ENCODE results near the gene POU4F1. TPM values are rescaled to one million over a fixed set of nuclear protein-coding genes. Genes with fewer than 3 reads are reported as not detected.

The POU4F1 gene
- total RNA-seq, 1 donor from 2014 or later = not detected

DNA sequence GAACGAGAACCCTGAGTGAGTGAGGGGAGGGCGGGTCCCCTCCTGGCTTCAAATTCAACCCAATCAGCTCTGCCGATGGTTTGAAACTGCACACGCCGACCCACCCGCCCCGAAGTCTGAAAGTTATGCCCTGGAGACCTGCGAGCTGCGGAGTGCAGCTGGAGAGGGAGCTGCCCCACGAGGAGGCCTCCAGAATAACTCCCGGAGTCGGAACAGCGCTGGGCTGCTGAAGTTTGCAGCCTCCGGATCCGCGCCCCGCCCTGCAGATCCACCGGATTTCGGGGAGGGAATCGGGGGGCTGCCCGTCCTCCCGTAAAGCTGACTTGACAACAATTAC lies 7.0 kb downstream of the POU4F1 start:
- no peak for DNase-seq (ENCODE audit: low spot score in 2 of 2)
- H3K4me1 ChIP-seq = peaks cover 4 to 7% of the 10 kb centered on the region in 2 donors
- no peaks in the 10 kb centered on the region for H3K36me3 ChIP-seq
- H3K27me3 ChIP-seq = peaks cover 68% of the 10 kb centered on the region
- no peaks in the 10 kb centered on the region for H3K9me3 ChIP-seq
- intact Hi-C loops (cut with DNase I) = no loop called here
- peak overlapping the region in 1 of 2 donors; percentile 38 for H3K4me3 ChIP-seq
- TF ChIP-seq, protein P1, sequence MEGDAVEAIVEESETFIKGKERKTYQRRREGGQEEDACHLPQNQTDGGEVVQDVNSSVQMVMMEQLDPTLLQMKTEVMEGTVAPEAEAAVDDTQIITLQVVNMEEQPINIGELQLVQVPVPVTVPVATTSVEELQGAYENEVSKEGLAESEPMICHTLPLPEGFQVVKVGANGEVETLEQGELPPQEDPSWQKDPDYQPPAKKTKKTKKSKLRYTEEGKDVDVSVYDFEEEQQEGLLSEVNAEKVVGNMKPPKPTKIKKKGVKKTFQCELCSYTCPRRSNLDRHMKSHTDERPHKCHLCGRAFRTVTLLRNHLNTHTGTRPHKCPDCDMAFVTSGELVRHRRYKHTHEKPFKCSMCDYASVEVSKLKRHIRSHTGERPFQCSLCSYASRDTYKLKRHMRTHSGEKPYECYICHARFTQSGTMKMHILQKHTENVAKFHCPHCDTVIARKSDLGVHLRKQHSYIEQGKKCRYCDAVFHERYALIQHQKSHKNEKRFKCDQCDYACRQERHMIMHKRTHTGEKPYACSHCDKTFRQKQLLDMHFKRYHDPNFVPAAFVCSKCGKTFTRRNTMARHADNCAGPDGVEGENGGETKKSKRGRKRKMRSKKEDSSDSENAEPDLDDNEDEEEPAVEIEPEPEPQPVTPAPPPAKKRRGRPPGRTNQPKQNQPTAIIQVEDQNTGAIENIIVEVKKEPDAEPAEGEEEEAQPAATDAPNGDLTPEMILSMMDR (IDR thresholded peaks at IDR 0.05) = no peak
- H3K27ac ChIP-seq = no peak overlapping the region

- intact Hi-C loops (cut with DNase I) = no loop called here
- peak overlapping the region; percentile 34 to 38 for H3K4me3 ChIP-seq
- H3K27ac ChIP-seq = no peak overlapping the region
- TF ChIP-seq, protein P1 (IDR thresholded peaks at IDR 0.05) = no peak
- peaks cover 4 to 5% of the 10 kb centered on the region in 2 donors for H3K4me1 ChIP-seq
- H3K36me3 ChIP-seq = no peaks in the 10 kb centered on the region
- H3K27me3 ChIP-seq = peaks cover 62% of the 10 kb centered on the region
- DNase-seq (ENCODE audit: low spot score in 2 of 2) = no peak
- H3K9me3 ChIP-seq = no peaks in the 10 kb centered on the region
These were observed 7.6 kb downstream of the POU4F1 start for GRCh38 chr13:78595495-78596398.

- Histone ChIP-seq H3K27ac (no peak overlapping the region), H3K27me3 (peaks cover 52% of the 10 kb centered on the region), H3K4me1 (peaks cover 4 to 5% of the 10 kb centered on the region in 2 donors), H3K4me3 (no peak overlapping the region), H3K9me3 (no peaks in the 10 kb centered on the region), H3K36me3 (no peaks in the 10 kb centered on the region)
- no peak for DNase-seq (ENCODE audit: low spot score in 2 of 2)
- TF ChIP-seq, protein P1 (IDR thresholded peaks at IDR 0.05) = no peak
- intact Hi-C loops (cut with DNase I) = no loop called here
These were observed 8.8 kb downstream of the POU4F1 start for GRCh38 chr13:78594456-78594975.

DNA sequence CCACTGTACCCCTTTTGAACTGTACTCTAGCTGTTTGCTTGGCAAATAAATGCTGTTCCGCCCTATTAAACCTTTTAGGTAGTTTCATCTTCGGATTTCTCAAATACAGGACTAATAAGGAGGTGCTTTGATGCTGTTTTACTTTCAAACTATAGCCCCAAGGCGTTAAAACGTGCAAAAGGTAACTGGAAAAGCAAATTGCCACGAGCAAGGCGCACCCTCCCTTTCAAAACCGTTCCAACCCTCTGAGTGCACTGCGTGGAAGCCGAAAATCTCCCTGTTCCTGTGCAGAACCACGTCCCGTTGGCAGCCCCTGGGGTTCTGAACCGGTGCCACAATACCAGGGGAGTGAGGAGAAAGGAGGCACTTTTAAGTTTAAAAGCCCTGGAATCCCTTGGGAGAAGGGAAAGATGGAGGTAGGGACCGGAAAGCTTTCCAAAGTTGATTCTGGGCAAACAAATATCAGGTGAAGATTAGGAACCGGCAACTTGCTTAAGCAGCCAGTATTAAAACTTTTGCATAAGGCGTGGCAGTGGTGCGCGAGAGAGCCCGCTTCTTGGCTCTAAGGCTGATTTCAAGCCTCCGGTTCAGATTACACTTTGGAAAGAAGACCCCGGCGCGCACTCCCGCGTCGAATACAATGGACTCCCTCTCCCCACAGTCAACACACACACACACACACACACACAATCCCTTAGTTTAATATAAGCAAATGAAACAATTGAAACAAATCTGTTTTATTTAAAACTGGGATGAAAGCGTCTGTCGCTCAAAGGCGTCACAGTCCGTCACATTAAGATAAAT lies 9.5 kb downstream of the POU4F1 start:
- intact Hi-C loops (cut with DNase I) = no loop called here
- no peak overlapping the region for H3K27ac ChIP-seq
- H3K27me3 ChIP-seq = peaks cover 45% of the 10 kb centered on the region

GRCh38 chr13:78593129-78593528 lies 10.2 kb downstream of the POU4F1 start:
- TF ChIP-seq, protein P1 (IDR thresholded peaks at IDR 0.05) = no peak
- H3K27me3 ChIP-seq = peaks cover 46% of the 10 kb centered on the region
- intact Hi-C loops (cut with DNase I) = no loop called here
- peaks cover 4 to 5% of the 10 kb centered on the region in 2 donors for H3K4me1 ChIP-seq
- no peak overlapping the region for H3K27ac ChIP-seq
- no peaks in the 10 kb centered on the region for H3K9me3 ChIP-seq
- no peak overlapping the region for H3K4me3 ChIP-seq
- no peaks in the 10 kb centered on the region for H3K36me3 ChIP-seq
- no peak for DNase-seq (ENCODE audit: low spot score in 2 of 2)

More for the DNA sequence above, 9.5 kb downstream of the POU4F1 start:
- Histone ChIP-seq H3K4me1 (peaks cover 4 to 5% of the 10 kb centered on the region in 2 donors), H3K4me3 (no peak overlapping the region), H3K9me3 (no peaks in the 10 kb centered on the region), H3K36me3 (no peaks in the 10 kb centered on the region)
- TF ChIP-seq, protein P1 (IDR thresholded peaks at IDR 0.05) = no peak
- DNase-seq (ENCODE audit: low spot score in 2 of 2) = no peak
